Middle frontal gyrus (tissue), 1 donor: ENCODE data around the gene RIN3.
"Not testable (repeated sequence)": the region's sequence is repeated elsewhere in the genome, so short reads cannot be mapped to it uniquely, and the experiment has no call there.

Source experiments
- DNase-seq: peaks from one replicate; pipeline ENCODE4 v3.0.0-alpha.2; 2015; ENCODE audit warnings: low spot score; ENCODE audit errors: extremely low spot score

The RIN3 gene

DNA sequence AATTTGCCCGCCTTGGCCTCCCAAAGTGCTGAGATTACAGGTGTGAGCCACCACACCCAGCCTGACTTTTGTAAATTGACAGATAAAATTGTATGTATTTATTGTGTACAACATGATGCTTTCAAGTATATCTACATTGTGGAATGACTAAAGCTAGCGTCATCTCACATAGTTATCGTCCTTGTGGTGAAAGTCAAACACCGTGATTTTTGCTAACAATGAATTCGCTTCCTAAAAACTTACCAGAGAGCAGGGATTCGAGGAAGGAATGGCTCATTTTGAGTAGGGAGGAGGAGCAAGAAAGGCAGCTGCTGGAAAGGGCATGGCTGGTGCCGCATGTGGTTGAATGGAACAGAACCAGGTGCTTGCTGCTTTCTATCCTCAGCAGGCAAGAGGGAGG, 149.5 kb downstream of the RIN3 start:
- no peak for DNase-seq

DNA sequence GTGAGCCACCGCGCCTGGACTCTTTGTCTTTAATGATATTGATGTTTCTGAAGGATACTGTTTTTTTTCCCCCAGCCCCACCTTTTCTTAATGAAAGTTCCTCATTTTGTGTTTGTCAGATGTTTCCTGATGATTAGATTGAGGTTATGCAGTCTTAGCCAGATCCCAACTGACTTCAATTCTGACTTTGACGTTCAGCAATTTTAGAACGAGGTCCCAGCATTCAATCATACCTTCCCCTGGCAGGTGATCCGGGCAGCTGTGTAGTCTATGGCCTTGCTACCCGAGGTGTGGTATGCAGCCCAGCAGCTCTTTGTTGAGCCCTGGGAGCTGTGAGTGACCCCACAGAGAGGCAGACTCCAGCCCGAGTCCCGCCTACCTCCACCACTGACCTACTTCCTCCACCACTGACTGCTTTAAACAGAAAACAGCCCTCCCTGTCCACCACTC, 152.1 kb downstream of the RIN3 start:
- DNase-seq, result no peak

DNA sequence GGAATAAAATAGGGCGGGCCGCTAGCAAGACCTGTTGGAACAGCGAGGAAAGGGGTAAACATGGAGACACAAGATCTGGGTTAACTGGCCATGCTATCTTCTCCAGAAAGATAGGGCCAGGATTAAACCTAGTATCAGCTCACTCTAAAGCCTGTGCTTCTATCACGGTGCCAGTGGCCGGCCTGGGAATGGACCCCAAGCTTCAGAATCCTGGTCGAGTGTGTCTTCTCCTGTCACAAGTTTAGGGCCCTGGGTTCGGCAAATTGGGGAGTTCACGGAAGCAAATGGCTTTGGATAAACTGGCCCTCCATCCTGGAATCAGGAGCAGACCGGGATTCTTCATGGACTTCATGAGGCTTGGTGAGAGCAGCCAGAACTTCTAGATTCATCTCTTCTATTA, 152.7 kb downstream of the RIN3 start:
- DNase-seq, result no peak

DNA sequence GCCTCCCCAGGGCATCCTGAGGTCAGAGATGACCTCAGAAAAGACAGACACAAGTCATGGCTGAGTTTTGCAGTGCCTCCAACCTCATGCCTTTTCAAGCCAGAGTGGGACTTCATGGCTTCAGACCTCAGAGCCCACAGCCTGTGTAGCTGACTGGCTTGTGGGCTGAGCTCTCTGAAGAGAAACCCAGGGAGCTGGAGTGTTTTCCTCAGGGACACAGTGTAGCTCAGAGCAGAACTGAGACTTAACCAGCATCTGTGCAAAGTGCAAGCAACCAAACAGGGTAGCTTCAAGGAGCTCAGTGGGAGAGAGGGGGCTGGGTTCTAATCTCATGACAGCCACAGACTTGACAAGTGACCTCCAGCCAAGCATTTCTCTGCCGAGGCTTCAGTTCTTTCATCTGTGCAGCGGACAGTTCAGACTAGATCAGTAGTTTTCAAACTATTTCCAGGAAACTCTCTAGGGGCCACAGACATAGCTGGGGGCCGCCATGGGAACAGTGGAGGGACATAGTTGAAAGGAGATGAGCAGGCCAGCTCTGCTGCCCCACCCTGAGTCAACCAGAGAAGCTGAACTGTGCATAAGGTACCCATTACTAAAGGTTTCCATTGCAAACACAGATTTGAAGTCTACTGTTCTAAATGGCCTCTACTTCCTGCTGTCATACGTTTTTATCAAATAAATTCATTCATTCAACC, 154.8 kb downstream of the RIN3 start:
- no peak for DNase-seq

DNA sequence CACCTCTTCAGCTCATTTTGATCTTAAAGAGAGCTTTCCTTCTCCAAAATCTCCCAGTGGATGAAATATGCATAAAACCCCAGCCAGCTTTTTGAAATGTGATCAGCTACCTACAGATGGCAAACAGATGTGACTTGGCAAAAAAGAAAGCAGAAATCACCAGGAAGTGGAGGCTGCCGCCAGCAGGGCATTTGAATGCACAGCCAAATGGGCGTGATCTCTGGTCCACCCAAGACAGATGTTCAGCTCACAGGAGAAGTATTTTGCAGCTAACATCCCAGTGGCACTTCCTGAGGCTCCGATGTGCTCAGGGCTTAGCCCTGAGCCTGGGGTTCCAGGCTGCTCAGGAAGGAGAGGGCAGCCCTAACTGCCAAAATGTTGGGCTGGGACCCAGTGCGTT, 156.6 kb downstream of the RIN3 start:
- DNase-seq, result no peak

GRCh38 chr14:92670643-92671366, 157.2 kb downstream of the RIN3 start:
- DNase-seq, result no peak

DNA sequence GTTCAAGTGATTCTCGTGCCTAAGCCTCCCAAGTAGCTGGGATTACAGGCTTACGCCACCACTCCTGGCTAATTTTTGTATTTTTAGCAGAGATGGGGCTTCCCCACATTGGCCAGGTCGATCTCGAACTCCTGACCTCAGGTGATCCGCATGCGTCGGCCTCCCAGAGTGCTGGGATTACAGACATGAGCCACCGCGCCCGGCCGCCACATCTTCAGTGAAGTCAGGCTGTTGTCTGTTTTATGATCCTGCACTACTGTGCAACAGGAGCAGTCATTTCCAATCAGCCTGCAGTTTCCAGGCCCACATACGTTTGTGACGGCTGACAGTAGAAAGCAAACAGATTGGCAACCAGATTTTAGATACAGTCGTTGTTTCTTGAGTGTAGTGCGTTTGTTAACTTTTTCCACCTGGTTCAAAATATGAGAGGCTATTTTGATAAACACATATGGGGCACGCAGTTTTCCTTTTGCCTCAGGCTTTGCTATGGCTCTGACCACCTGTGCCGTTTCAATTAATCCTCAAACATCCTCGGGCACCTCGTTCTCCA, 160.1 kb downstream of the RIN3 start:
- no peak for DNase-seq

DNA sequence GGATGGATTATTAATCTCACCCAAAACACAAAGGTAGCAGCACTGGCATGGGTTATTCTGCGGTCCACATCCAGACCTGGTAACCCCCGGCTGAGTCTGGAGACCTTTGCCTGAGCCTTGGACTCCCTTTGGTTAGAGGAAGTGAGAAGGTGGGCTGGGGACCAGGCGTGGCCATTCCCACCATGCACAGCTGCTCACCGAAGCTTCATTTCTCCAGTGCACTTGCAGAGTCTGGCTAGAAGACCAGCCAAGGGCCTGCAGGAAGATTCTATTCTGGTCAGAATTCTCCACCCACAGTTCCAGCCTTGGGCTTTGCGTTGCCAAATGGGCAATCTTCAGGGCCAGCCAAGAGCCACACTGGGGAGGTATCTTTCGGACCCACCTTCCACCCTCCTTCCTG, 161.8 kb downstream of the RIN3 start:
- no peak for DNase-seq

DNA sequence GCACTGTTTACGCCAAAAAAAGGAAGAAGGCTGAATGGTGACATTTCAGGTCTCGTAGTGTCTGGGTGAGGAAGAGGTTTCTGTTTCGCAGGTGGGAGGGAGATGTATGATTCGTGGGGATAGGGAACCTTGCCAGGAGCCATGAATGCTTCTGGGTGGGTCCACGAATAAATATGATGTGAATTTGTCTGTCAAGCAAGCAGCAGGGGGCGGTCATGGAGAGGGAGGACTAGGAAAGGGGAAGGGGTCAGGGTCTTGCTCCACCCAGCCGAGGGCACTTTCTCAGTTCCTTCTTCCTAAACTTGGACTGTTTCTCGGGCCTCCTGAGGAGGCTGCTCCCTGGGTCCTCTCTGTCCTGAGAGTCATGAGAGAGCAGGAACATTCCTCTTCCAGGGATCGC, 162.4 kb downstream of the RIN3 start:
- no peak for DNase-seq

DNA sequence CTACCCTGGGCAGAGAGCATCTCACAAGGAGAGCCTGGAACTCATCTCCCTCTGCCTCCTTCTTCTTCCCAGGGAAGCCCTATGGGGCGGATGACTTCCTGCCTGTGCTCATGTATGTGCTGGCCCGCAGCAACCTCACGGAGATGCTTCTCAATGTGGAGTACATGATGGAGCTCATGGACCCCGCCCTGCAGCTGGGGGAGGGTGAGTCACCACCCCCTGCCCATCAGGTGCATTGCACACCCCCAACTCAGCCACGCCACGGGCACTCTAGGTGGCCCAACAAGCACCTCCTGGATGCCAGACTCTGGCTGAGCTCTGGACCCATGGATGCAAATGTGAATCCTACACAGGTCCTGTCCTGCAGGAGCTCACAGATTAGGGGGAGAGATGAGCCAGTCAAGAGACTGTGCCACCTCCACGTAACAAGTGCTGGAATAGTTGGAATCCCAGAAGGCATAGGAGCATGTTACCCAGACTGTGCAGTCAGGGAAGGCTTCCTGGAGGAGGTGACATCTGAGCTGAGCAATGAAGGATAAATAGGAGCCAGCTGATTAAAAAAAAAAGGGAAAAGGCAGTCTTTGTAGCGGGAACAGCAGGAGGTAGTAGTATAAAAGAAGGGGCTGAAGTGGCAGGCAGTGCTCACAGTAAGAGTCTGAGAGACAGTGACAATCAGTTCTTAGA, 163.0 kb downstream of the RIN3 start:
- DNase-seq, result no peak

GRCh38 chr14:92677087-92677668, 163.6 kb downstream of the RIN3 start:
- no peak for DNase-seq

DNA sequence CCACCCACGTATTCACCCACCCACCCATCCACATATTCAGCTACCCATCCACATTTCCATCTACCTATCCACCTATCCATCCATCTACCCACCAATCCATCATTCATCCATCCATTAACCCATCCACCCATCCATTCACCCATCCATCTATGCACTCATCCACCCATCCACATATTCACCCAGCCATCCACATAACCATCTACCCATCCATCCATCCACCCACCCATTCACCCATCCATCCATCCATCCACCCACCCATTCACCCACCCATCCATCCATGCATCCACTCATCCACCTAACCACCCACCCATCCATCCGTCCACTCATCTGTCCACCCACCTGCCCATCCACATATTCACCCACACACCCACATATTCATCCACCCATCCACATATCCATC, 164.4 kb downstream of the RIN3 start:
- no peak for DNase-seq

- no peak for DNase-seq
Observed at GRCh38 chr14:92678766-92679165, 165.2 kb downstream of the RIN3 start.

DNA sequence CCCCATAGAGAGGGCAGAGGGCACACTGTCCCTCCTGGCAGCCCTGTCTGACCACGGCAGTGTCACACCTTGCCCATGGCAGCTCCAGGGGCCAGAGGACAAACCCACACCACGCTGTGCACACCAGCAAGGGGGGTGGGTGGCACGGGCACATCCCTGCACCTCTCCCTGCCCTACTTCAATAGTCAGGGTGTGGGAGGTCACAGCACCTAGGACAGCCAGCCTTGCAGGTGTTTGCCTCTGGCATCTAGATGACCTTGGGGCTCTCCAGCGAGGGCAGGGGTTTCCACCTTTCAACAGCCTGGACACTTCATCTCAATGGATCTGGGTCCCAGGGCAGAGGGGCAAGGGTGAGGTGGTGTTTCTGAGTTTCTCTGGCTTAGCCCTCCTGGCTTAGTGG, 165.7 kb downstream of the RIN3 start:
- no peak for DNase-seq

GRCh38 chr14:92680330-92680729, 166.7 kb downstream of the RIN3 start:
- not testable (repeated sequence) for DNase-seq

GRCh38 chr14:92680781-92681650, 167.4 kb downstream of the RIN3 start:
- peak; percentile 20 for DNase-seq

- no peak for DNase-seq
Observed at GRCh38 chr14:92683041-92683440, 169.5 kb downstream of the RIN3 start.

- DNase-seq, result no peak
Observed at GRCh38 chr14:92684801-92685560, 171.4 kb downstream of the RIN3 start.

GRCh38 chr14:92685784-92686355, 172.3 kb downstream of the RIN3 start:
- DNase-seq, result no peak

- no peak for DNase-seq
Observed at GRCh38 chr14:92686411-92686899, 172.9 kb downstream of the RIN3 start.
